HFF-Myc (cell line): ENCODE data around the gene ACTMAP.
A peak's percentile ranks its signal among the peaks of the same experiment; 100 is the strongest.

Experiments
- DNase-seq: peaks from one replicate; pipeline ENCODE4 v3.0.0-alpha.2; 2011; ENCODE audit warnings: low read depth; ENCODE audit errors: extremely low read depth
- H3K4me3 ChIP-seq: replicated peaks from 2 replicates; pipeline ENCODE4 v1.5.1; 2011; ENCODE audit warnings: low read depth, mild to moderate bottlenecking, control low read depth, low read length
- CTCF ChIP-seq: IDR thresholded peaks from 2 replicates; pipeline ENCODE4 v1.5.1; 2012; ENCODE audit warnings: mild to moderate bottlenecking, low read depth, low read length, control low read depth; ENCODE audit errors: missing control alignments

Gene ACTMAP, protein sequence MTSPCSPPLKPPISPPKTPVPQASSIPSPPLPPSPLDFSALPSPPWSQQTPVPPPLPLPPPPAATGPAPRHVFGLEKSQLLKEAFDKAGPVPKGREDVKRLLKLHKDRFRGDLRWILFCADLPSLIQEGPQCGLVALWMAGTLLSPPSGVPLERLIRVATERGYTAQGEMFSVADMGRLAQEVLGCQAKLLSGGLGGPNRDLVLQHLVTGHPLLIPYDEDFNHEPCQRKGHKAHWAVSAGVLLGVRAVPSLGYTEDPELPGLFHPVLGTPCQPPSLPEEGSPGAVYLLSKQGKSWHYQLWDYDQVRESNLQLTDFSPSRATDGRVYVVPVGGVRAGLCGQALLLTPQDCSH

DNA sequence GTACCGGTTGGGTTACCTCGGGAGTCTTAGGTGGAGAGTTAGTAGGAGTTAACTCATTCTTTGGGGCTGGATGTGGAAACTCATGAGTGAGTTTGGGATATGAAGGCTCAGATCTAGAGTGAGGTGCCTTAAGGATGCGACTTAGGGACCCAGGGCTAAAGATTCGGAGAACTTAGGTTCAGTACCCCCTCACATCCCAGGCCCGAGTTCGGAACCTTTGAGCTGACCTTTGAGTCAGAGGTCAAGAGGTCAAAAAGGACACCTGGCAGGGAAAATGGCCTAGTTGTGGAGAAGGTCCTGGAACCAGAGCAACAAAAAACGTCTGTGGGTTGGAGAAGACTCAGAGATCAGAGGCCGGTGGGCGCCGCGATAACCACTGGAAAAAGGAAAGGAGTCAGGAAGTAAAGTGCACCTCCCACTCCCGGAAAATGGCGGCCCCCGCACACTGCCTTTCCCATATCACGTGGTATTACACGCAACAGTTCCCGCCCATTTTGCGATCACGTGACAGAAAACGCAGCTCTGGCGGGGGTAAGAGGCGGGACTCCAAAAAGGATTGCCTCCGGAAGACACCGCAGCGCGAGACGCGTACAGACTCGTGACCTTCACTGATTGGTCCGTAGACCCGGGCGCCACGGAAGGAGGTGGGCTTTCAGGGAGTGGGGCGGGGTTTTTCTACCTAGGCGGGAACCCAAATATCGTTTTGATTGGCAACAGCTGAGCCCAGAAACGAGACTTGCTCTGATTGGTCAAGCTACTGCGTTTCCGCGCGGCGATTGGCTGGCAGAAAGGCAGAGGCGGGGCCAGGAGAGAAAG lies at the start of gene ACTMAP:
Gene ACTMAP (minus strand): TSS at position 420 of the 816 bp plus-strand sequence. CDS start 674 bp downstream, outside the sequence.
- peak within 1 kb of the TSS; percentile 95 for H3K4me3 ChIP-seq
- TF ChIP-seq CTCF = no peak
- DNase-seq = peak; percentile 99

DNA sequence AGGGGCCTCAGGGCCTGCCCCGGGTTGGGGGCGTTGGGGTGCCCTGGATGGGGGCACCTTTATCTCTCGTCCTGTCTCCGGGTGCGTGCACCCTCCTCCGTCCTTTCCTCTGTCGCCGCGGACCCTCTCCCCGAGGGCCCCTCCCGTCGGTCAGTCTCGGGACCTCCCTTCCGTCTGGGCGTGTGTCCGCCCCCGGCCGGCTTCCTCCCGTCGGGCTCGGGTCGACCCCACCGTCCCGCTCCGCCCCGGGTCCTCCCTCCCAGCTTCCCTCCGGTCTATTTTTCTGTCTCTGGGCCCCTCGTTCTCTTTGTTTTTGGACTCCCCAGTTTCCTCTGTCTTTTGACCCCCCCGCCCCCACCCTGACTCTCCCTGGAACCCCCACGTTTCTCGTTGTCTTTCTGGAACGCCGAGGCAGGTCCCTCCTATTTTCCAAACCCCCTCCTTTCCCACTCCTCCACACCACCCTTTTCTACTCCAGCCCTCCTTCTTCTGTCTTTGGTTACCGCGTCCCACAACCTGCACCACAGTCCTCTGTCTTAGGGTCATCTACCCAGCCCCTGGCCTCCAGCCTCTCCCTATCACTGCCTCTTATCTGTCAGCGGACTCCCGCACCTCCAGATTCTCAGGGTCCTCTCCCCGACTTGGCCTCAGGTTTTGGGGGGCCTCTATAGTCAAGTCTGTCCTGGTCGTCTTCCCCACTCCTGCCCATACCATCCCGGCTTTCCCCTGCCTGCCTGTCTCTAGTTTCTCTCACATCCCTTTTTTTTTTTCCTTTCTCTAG lies 49.5 kb upstream of the ACTMAP start:
- no peak for DNase-seq
- peak overlapping the region; percentile 78 for H3K4me3 ChIP-seq
- TF ChIP-seq CTCF = no peak

DNA sequence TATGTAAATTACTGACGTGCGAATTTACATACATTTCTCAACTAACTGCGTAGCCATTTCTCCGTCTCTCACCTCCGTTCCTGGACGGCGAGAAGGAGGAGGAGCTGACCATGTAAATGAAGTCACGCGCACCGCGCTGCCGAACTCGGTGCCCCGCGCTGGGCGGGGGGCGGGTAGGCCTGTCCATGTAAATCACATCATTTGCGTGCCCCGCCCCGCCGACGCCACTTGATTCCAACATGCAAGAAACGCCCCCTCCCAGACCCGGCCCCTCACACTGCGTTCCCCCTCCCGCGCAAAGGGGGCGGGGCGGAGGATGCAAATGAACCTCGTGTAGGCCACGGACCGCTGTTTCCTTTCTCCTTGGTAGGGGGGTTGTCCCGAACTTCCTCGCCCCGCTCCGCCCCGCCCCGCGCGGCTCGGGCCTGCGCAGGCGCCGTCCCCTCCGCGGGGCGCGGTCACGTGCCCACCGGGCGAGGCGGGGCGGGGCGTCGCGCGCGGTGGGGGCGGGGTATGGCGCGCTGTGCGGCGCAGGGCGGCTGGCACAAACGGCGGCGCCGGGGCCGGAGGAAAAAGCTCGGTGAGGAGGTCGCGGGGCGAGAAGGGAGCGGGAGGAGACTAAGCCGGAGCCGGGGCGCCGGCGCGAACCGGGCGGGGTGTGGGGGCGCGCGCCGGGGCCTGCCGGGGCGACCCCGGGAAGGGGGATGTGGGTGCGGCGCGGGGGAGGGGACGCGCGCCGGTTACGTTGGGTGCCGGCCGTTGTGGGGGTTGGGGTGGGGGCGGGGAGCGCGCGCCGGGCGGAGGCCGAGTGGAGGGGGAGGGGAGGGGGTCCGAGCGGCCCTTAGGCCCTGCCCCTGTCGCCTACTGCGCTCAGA lies 48.6 kb upstream of the ACTMAP start, which contains the start of gene EGLN2:
Gene EGLN2 (plus strand): TSS at position 509 of the 875 bp plus-strand sequence. CDS start 1,382 bp downstream, outside the sequence.
- TF ChIP-seq CTCF = no peak
- peak within 1 kb of the TSS; percentile 78 for H3K4me3 ChIP-seq
- DNase-seq = peak; percentile 95

DNA sequence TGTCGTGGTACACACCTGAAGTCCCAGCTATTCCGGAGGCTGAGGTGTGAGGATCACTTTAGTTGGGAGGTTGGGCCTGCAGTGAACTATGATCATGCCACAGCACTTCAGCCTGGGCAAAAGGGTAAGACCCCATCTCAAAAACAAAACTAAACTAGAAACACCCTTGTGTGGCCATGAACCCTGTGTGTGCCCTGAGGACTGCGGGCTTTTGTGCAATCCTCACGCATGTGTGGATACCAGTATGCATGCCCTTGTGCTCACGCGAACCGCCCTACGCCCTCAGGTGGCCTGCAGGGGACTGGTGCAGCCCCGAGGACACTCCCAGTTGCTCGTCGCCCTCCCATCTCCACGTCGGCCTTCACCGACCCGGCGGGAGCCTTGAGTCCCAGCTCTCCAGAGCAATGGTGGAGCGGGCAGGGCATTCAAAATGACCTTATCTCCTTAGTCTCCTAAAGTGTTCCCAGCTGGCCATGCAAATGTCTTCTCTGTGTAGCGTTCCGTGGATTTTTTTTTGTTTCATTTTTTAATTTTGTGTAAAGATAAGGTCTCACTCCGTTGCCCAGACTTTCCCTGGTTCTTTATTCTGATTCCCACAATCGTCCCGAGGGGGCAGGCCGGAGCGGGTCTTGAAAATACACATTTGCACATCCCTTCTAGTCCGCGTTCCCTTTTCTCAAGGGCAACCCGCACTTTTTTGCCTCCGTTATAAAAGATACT lies 47.8 kb upstream of the ACTMAP start:
- TF ChIP-seq CTCF = peak; percentile 28
- DNase-seq = no peak

GRCh38 chr19:40797166-40797962 lies 47.1 kb upstream of the ACTMAP start:
- no peak overlapping the region for H3K4me3 ChIP-seq
- no peak for TF ChIP-seq CTCF
- DNase-seq = no peak

More for the DNA sequence above, 47.8 kb upstream of the ACTMAP start:
- H3K4me3 ChIP-seq = peak overlapping the region; percentile 78
